Endothelial cell of hepatic sinusoid (primary cell): ENCODE data around the gene HIPK2.

Source experiments
- in situ Hi-C: cut with HindIII; loops from 2 replicates; pipeline ENCODE4 v1.10.0; 2017; ENCODE audit warnings: low sequenced_read_pairs

The HIPK2 gene

GRCh38 chr7:139783647-139784385 lies 6.0 kb upstream of the HIPK2 start:
- in situ Hi-C loops = loop anchor here (5.0 kb wide), 1 partner anchor 208 kb away; no protein-coding TSS in a partner anchor

GRCh38 chr7:139782932-139783331 lies 5.1 kb upstream of the HIPK2 start:
- in situ Hi-C loops = loop anchor here (5.0 kb wide), 1 partner anchor 209 kb away; no protein-coding TSS in a partner anchor

- in situ Hi-C loops = no loop called here
These were observed 486 bp downstream of the HIPK2 start for GRCh38 chr7:139777133-139777891.

GRCh38 chr7:139776486-139777132 lies 1.2 kb downstream of the HIPK2 start:
- in situ Hi-C loops = no loop called here

GRCh38 chr7:139775829-139776266 lies 1.9 kb downstream of the HIPK2 start:
- in situ Hi-C loops = no loop called here

DNA sequence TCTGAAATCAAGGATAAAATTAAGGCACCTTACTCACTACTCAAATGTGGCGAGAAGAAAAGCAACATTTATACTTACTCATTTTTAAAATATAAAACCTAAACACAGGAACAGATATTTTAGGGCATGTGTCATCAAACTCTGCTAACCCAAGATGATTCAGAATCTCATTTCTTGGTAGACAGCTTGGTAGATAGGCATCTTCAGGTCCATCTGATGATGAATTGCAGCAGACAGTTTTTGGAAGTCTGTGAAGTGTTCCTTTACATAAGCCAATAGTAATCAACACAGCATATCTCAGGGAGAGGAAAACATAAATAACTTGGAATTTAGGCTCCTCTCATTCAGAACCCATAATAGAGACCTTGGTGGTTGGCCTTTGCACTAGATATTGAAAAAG lies 3.4 kb downstream of the HIPK2 start:
- in situ Hi-C loops = no loop called here

DNA sequence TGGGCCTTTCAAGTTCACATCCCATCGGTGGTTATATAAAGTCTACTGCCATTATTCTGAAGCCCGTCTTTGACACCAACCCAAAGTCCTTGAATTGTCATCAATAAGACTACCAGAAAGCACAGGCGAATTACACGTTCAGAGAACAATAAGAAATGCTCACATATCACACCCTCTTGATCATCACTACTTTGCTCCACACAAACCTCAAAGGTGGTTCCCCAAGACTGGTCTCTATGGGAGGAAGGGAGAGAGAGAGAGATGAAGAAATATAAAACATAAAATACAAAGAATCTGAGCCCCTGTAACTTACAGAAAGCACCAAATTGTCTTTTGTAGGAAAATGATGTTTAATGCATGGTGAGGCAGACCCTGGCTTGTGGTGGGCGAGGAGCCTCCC lies 4.4 kb downstream of the HIPK2 start:
- in situ Hi-C loops = no loop called here

GRCh38 chr7:139772873-139773272 lies 4.9 kb downstream of the HIPK2 start:
- in situ Hi-C loops = no loop called here

GRCh38 chr7:139772115-139772514 lies 5.7 kb downstream of the HIPK2 start:
- in situ Hi-C loops = no loop called here

- in situ Hi-C loops = no loop called here
These were observed 6.5 kb downstream of the HIPK2 start for GRCh38 chr7:139771001-139771956.

GRCh38 chr7:139769761-139770160 lies 8.0 kb downstream of the HIPK2 start:
- in situ Hi-C loops = no loop called here

DNA sequence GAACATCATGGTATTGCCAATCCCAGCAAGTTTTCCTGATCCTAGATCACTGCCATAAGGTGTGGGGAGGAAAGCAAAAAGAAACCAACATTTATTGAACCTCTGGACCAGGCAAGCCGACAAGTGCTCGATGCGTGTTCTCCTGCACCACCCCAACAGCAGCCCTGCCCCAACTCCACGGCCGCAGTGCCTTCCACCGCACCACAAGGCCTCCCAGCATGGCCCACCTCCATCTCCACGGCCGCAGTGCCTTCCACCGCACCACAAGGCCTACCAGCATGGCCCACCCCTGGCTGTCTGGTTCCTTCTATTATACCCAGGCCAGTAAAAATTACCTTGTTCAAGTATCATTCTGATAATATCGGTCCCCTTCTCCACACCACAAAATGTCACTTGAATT lies 8.7 kb downstream of the HIPK2 start:
- in situ Hi-C loops = no loop called here

DNA sequence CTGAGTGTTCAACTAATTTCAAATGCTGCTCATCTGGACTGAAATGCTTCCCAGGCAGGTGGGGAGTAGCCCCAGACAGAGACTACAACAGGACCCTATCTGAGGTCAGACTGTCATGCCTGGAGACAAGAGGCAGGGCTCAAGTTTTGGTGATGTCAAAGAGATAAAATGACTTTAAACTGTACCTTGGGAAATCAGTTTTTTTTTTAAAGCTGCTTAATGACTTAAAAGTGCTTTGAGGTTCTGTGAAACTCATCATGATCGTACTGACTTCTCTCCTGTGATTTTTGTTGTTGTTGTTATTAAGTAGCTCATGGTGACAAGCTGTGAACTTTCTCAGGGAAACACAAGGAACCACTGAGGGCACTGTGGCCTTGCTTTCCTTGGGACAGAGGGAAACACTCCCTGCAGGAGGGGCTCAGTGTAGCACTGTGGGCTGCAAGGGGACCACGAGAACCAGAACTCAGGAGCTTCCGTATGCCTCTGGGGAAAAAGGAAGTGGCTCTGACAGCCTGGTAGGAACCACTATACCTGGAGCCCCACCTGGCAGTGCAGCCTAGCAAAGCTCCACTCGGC lies 9.5 kb downstream of the HIPK2 start:
- in situ Hi-C loops = no loop called here

DNA sequence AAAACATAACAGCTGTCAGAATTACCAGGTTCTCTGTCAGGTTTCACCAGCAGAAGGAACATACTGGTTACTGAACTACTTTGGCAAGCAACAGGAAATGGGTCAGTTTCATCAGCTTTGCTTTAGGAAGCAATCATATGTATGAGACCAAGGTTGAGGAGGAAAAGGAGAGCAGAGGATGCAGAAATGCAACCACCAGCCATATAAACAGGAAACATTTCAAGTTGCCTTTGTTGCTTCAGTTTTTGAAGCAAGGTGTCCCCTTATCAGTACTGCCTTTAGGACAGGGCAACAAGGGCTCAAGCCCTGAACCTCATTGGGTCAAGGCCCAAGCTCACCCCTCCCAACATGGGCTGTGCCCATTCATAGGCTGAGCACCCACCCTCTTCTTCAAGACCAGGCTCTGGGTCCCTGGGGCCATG lies 10.2 kb downstream of the HIPK2 start:
- in situ Hi-C loops = no loop called here

- in situ Hi-C loops = no loop called here
These were observed 12.7 kb downstream of the HIPK2 start for GRCh38 chr7:139765143-139765542.

DNA sequence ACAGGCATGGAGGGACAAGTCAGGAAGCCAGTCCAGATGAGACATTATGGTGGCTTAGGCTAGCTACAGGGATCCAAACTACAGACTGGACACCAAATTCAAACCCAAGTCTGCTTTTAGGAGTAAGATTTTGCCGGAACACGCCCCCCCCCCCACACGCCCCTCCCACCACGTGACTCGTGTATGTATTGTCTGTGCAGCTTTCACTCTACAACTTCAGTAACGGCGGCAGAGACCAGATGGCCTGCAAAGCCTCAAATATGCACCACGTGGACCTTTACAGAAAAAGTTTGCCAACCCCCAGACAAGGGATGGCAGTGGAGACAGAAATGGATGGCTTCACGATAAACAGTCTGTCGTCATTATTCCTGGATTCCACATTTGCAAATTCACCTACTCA lies 14.5 kb downstream of the HIPK2 start:
- in situ Hi-C loops = no loop called here

- in situ Hi-C loops = no loop called here
These were observed 14.9 kb downstream of the HIPK2 start for GRCh38 chr7:139762886-139763285.

DNA sequence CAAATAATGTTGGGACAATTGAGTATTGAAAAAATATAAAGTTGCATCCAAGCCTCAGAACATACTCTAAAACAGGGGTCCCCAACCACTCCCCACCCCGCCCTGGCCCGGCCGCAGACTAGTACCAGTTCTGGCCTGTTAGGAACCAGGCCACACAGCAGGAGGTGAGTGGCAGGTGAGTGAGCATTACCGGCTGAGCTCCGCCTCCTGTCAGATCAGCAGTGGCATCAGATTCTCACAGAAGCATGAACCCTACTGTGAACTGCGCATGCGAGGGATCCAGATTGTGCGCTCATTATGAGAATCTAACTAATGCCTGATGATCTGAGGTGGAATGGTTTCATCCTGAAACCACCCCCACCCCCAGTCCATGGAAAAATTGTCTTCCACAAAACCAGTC lies 19.4 kb downstream of the HIPK2 start:
- in situ Hi-C loops = loop anchor here (5.0 kb wide), 1 partner anchor 91 kb away; no protein-coding TSS in a partner anchor

DNA sequence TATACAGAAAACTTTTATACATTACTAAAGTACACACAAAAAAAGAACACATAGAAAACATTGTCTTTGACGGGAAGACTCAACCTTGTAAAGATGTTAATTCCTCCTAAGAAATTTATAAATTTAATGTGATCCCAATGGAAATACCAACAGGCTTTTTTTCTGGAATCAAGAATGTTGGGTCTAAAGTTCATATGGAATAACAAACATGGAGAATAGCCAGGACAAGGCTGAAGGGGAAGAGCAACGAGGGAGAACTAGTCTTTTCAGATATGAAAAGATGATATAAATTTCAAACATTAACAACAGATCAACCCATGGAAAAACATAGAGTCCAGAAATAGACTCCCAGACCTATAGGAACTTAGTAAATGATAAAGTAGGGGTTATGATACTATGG lies 19.8 kb downstream of the HIPK2 start:
- in situ Hi-C loops = loop anchor here (5.0 kb wide), 1 partner anchor 91 kb away; no protein-coding TSS in a partner anchor

DNA sequence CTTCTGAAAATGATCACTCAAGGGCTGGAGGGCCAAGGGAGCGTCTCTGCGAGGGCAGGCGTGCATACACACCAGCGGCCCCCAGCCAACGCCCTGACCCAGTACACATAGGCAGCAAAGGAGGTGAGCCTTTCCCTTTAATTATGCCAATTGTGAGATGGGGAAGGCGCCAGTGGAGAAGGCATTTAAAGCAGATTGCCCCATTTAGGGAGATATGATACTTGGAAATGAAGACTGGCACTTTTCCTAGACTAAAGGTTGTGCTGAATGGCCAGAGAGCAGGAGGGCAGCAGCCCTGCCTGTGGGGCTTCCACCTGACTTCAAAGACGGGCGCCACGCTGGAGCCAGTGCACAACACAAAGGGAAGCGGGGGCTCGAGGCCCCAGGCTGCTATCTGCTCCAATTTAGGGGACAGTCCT lies 24.1 kb downstream of the HIPK2 start:
- in situ Hi-C loops = no loop called here
